Measurements from ENCODE around the gene ZDHHC19. TPM values are rescaled to one million over a fixed set of nuclear protein-coding genes. Genes with fewer than 3 reads are reported as not detected.

ZDHHC19 gene
- total and polyA plus RNA-seq, 11 donors, result 0.30 TPM; not detected in 10

- intact Hi-C loops (cut with DNase I), result loop anchor here in 8 of 10 donors (2.0 to 10.0 kb wide), 7 partner anchors 123 to 173 kb away; no protein-coding TSS in a partner anchor
- TF ChIP-seq, protein P1, sequence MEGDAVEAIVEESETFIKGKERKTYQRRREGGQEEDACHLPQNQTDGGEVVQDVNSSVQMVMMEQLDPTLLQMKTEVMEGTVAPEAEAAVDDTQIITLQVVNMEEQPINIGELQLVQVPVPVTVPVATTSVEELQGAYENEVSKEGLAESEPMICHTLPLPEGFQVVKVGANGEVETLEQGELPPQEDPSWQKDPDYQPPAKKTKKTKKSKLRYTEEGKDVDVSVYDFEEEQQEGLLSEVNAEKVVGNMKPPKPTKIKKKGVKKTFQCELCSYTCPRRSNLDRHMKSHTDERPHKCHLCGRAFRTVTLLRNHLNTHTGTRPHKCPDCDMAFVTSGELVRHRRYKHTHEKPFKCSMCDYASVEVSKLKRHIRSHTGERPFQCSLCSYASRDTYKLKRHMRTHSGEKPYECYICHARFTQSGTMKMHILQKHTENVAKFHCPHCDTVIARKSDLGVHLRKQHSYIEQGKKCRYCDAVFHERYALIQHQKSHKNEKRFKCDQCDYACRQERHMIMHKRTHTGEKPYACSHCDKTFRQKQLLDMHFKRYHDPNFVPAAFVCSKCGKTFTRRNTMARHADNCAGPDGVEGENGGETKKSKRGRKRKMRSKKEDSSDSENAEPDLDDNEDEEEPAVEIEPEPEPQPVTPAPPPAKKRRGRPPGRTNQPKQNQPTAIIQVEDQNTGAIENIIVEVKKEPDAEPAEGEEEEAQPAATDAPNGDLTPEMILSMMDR (IDR thresholded peaks at IDR 0.05), result no peak
- TF ChIP-seq POLR2A (IDR thresholded peaks at IDR 0.05), result no peak
- no peak for ATAC-seq
- WGBS, 4 donors, result 82 to 89% (median 86%) methylated on average over 15 to 17 of the region's 17 CpGs
- Histone ChIP-seq H3K4me3 (no peak overlapping the region), H3K36me3 (no peaks in the 10 kb centered on the region), H3K4me1 (peaks cover 0 to 25% (median 10%) of the 10 kb centered on the region in 12 donors), H3K27ac (no peak overlapping the region), H3K9me3 (no peaks in the 10 kb centered on the region), H3K27me3 (no peaks in the 10 kb centered on the region)
- peak in 1 of 5 donors; percentile 51 for DNase-seq
Measured at GRCh38 chr3:196197524-196197923, 13.7 kb downstream of the ZDHHC19 start.

DNA sequence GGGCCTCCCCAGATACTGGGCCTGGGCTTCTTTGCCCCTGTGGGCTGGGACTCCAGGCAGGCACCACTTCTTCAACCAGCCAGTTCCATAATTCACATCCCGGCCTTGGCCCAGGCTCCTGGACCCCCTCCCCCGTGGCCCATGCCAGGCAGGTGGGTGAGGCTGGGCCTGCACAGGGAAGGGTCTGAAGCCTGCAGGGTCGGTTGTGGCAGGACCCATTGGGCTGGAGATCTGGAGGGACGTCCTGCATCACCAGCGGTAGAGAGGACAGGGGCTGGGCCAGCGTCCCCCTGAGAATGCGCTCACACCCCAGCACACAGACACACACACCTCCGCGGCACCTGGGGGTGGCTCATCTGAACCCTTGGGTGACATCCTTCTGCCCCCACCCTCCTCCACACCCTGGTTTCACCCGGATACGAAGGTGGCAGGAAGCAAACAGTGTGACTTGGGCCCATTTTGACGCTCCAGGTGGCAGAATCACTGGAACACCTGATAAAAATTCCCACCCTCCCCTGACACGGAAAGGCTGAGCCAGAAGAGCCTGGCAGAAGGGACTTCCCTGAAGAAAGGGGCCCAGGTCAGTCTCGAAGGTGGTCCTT lies 15.4 kb downstream of the ZDHHC19 start:
- peaks cover 0 to 37% (median 12%) of the 10 kb centered on the region in 12 donors for H3K4me1 ChIP-seq
- DNase-seq (peak in 1 of 5 donors; percentile 44), ATAC-seq (no peak)
- H3K9me3 ChIP-seq, result no peaks in the 10 kb centered on the region
- no peak overlapping the region for H3K27ac ChIP-seq
- no peaks in the 10 kb centered on the region for H3K27me3 ChIP-seq
- 77 to 91% (median 89%) methylated on average over 6 to 14 of the region's 14 CpGs for WGBS, 4 donors
- H3K4me3 ChIP-seq, result no peak overlapping the region
- intact Hi-C loops (cut with DNase I), result loop anchor here (1.0 to 10.0 kb wide), 9 partner anchors 115 to 171 kb away; no protein-coding TSS in a partner anchor
- TF ChIP-seq POLR2A (IDR thresholded peaks at IDR 0.05), result no peak
- TF ChIP-seq, protein P1 (IDR thresholded peaks at IDR 0.05), result no peak
- H3K36me3 ChIP-seq, result no peaks in the 10 kb centered on the region

DNA sequence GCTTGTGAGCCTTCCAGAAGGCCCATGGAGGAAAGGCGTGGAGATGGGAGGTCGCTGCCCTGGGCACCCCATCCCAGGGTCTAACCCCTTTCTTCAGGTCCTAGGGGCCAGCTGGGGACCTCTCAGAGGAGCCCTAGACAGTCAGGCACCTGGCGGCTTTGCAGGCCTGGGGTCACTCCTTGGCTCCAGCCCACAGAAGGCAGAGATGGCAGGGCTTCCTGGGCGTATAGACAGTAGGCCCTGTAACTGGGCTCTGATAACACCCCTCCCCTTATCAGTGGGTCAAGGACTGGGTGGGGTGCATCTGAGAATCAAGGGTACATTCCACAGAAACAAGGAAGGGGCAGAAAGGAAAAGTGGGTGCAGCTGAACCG lies 16.7 kb downstream of the ZDHHC19 start:
- ATAC-seq (no peak), DNase-seq (no peak)
- TF ChIP-seq POLR2A (IDR thresholded peaks at IDR 0.05), result no peak
- TF ChIP-seq, protein P1 (IDR thresholded peaks at IDR 0.05), result no peak
- peaks cover 0 to 37% (median 12%) of the 10 kb centered on the region in 12 donors for H3K4me1 ChIP-seq
- H3K27me3 ChIP-seq, result no peaks in the 10 kb centered on the region
- WGBS, 4 donors, result 79 to 85% (median 81%) methylated on average over 5 of the region's 5 CpGs
- peak overlapping the region in 9 of 12 donors; percentile 54 to 93 (median 80) for H3K27ac ChIP-seq
- no peaks in the 10 kb centered on the region for H3K36me3 ChIP-seq
- H3K4me3 ChIP-seq, result no peak overlapping the region
- no peaks in the 10 kb centered on the region for H3K9me3 ChIP-seq
- intact Hi-C loops (cut with DNase I), result loop anchor here in 4 of 10 donors (2.0 to 10.0 kb wide), 4 partner anchors 114 to 172 kb away; no protein-coding TSS in a partner anchor

- 36 to 65% (median 43%) methylated on average over 10 to 13 of the region's 13 CpGs for WGBS, 4 donors
- intact Hi-C loops (cut with DNase I), result loop anchor here in 4 of 10 donors (2.0 to 10.0 kb wide), 4 partner anchors 113 to 172 kb away; no protein-coding TSS in a partner anchor
- H3K9me3 ChIP-seq, result no peaks in the 10 kb centered on the region
- ATAC-seq, result peak; percentile 85 to 92 (median 91)
- no peaks in the 10 kb centered on the region for H3K36me3 ChIP-seq
- no peaks in the 10 kb centered on the region for H3K27me3 ChIP-seq
- TF ChIP-seq POLR2A (IDR thresholded peaks at IDR 0.05), result no peak
- TF ChIP-seq, protein P1 (IDR thresholded peaks at IDR 0.05), result no peak
- peaks cover 0 to 37% (median 12%) of the 10 kb centered on the region in 12 donors for H3K4me1 ChIP-seq
- H3K4me3 ChIP-seq, result no peak overlapping the region
- peak overlapping the region; percentile 5 to 93 (median 72) for H3K27ac ChIP-seq
- peak; percentile 76 to 91 (median 83) for DNase-seq
Measured at GRCh38 chr3:196193736-196194541, 17.3 kb downstream of the ZDHHC19 start.
